Endodermal cell (in vitro differentiated cells): ENCODE results near the gene CERS1. TPM values are rescaled to one million over a fixed set of nuclear protein-coding genes. Genes with fewer than 3 reads are reported as not detected.

ENCODE experiments used
- DNase-seq: peaks from one replicate; pipeline ENCODE4 v3.0.0-alpha.2; 2017
- H3K27ac ChIP-seq: 2 replicates; pipeline ENCODE4 v1.5.1; 2013; ENCODE audit warnings: mild to moderate bottlenecking, low read depth, low read length, moderate library complexity
- H3K27me3 ChIP-seq: 2 replicates; pipeline ENCODE4 v1.6.1; 2013; ENCODE audit warnings: mild to moderate bottlenecking, low read length, moderate library complexity; ENCODE audit not compliant: insufficient read depth, control insufficient read depth, poor library complexity, severe bottlenecking
- H3K36me3 ChIP-seq: 2 replicates; pipeline ENCODE4 v1.7.0; 2013; ENCODE audit warnings: mild to moderate bottlenecking, low read length, moderate library complexity; ENCODE audit not compliant: control insufficient read depth, insufficient read depth
- H3K4me1 ChIP-seq: one replicate; pipeline ENCODE4 v1.7.0; 2013; ENCODE audit warnings: low read length; ENCODE audit not compliant: control insufficient read depth, insufficient read depth
- H3K4me3 ChIP-seq: 2 replicates; pipeline ENCODE4 v1.5.1; 2013; ENCODE audit warnings: mild to moderate bottlenecking, low read length, moderate library complexity
- H3K9ac ChIP-seq: 2 replicates; pipeline ENCODE4 v1.6.1; 2013; ENCODE audit warnings: mild to moderate bottlenecking, low read length, moderate library complexity; ENCODE audit not compliant: poor library complexity, severe bottlenecking; ENCODE audit errors: extremely low read depth
- H3K9me3 ChIP-seq: 2 replicates; pipeline ENCODE4 v1.6.1; 2013; ENCODE audit warnings: mild to moderate bottlenecking, low read length, moderate library complexity; ENCODE audit not compliant: control insufficient read depth
- H3K27ac Mint-ChIP-seq: 2 replicates; pipeline ENCODE4 v1.8.0; 2020; ENCODE audit warnings: mixed read lengths
- H3K27me3 Mint-ChIP-seq: 2 replicates; pipeline ENCODE4 v1.8.0; 2021; ENCODE audit warnings: mild to moderate bottlenecking, mixed read lengths; ENCODE audit not compliant: insufficient read depth
- H3K36me3 Mint-ChIP-seq: 2 replicates; pipeline ENCODE4 v1.8.0; 2020; ENCODE audit warnings: low read depth, mixed read lengths
- H3K4me1 Mint-ChIP-seq: 2 replicates; pipeline ENCODE4 v1.8.0; 2020; ENCODE audit warnings: mixed read lengths
- H3K4me3 Mint-ChIP-seq: 2 replicates; pipeline ENCODE4 v1.8.0; 2020; ENCODE audit warnings: mild to moderate bottlenecking, moderate library complexity, mixed read lengths
- H3K9me3 Mint-ChIP-seq: 2 replicates; pipeline ENCODE4 v1.8.0; 2020; ENCODE audit warnings: mild to moderate bottlenecking, mixed read lengths
- CTCF ChIP-seq: fragments of 200-600 bp; sonication (generic); conservative IDR thresholded peaks from 2 replicates; pipeline ENCODE4 v1.5.0; 2021; ENCODE audit warnings: antibody characterized with exemption, mild to moderate bottlenecking
- WGBS, 2 experiments: methylation state at CpG; one replicate each; pipeline versions ENCODE4 v1.1.5 to v1.1.7; 2013; ENCODE audit warnings: missing lambda C conversion rate in 2 of 2, mixed read lengths in 1 of 2; ENCODE audit not compliant: insufficient coverage in 1 of 2, insufficient read length in 1 of 2; 5-methylcytosine and 5-hydroxymethylcytosine counted together
- total RNA-seq, 2 donors: library from RNA; stranded (reverse); fragmentation: NEBNext Ultra II Directional in 1 of 2; extraction: Animal tissue kit (Norgen Biotek cat#: 25700) in 1 of 2; gene quantifications; 2 replicates in 1 of 2; 3 replicates in 1 of 2; pipeline ENCODE4 v1.2.1, GENCODE V29; 2021

The CERS1 gene
- total RNA-seq, 2 donors from 2014 or later, result 16.6 to 25.5 TPM

DNA sequence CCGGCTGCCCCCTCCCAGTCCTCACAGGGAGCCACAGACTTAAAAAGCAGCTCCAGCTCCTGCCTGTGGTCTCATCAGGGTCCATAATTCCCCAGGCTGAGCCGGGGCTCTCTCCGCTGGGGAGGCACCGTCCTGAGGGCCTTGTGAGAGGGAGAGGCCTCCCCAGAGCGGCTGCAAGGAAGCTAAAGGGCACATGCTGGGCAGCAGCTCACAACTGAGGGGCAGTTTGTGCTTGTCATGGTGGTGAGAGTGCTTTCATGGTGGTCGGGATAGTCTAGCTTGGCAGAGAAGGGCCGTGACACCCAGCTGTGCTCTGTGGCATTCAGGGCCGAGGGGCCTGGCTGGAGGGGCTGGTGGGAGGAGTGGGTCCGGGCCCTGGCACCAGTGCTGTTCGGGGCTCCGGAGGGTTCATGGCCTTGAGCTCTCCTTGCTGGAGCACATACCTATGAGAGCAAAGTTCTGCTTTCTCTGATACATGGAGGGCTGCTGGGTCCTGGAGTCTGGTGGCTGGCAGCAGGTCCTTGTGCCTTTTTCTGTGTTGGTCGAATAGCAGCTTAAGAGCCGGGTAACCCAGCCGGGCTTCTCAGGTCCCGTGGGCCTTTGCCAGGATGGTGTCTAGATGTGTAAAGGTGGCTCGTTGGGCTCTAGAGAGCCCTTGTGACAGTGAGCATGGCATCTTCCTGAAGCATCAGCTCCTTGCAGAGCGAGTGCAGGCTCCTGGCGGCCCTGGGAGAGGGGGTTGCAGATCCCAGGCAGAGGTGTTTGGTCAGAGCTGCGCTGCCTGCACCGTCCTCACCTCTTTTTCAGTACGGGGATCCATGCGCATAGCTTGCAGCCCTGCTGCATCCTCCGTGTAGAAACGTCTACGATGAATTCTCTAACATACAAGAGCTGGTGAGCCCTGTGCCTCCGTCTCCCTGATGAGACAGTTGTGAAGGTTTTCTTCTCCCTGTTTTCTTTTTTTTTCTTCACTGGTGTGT is 55.4 kb downstream of the CERS1 start:
- no peak overlapping the region for H3K9ac ChIP-seq
- no peak for DNase-seq
- peaks cover 30% of the 10 kb centered on the region for H3K36me3 Mint-ChIP-seq
- peaks cover 3% of the 10 kb centered on the region for H3K4me1 ChIP-seq
- peak overlapping the region; percentile 47 for H3K27ac ChIP-seq
- no peak overlapping the region for H3K4me3 Mint-ChIP-seq
- no peak overlapping the region for H3K4me3 ChIP-seq
- H3K9me3 ChIP-seq, result no peaks in the 10 kb centered on the region
- peaks cover 22% of the 10 kb centered on the region for H3K4me1 Mint-ChIP-seq
- TF ChIP-seq CTCF, result no peak
- H3K27ac Mint-ChIP-seq, result peak overlapping the region; percentile 53
- 89 to 96% methylated on average over 4 to 26 of the region's 26 CpGs for WGBS, 2 experiments
- H3K36me3 ChIP-seq, result peaks cover 29% of the 10 kb centered on the region
- H3K9me3 Mint-ChIP-seq, result no peaks in the 10 kb centered on the region
- H3K27me3 Mint-ChIP-seq, result no peaks in the 10 kb centered on the region
- H3K27me3 ChIP-seq, result no peaks in the 10 kb centered on the region

DNA sequence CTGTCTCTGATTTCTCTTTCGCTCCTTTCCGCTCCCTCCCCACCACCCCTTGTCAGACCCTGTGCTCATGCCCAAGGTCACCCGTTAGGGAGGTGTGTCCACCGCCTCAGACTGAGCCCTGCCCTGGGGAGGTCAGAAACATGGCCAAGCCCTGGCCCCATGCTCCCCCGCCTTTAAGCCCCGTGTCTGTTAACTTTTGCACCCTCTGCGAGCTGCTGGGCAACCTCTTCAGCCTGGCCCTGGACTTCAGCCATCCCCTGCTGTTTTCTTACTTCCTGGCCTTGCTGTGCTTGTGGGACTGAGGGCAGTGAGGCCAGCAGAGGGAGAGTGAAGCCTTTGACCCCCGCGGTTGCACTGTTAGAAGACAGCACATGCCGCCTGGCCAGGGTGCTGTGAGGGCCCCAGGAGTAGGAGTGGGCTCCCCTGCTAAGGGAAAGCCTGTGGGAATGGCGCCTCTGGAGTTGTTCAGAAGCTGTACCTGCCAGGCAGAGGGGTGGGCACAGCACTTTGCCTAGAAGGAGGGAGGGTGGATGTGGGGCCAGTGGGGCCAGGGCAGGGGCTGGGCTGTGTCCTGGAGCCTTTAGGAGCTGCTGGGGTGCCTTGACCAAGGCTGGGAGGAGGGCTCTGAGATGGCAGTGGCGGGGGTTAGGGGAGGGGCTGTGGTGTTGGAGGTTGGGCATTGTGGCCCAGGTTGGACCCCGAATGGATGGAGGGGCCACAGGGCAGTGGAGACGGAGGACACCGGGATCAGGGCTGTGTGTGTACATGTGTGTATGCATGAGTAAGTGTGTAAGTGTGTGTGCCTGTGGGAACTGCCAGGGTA is 56.3 kb downstream of the CERS1 start:
- WGBS, 2 experiments, result 85% methylated on average over 8 to 15 of the region's 15 CpGs
- Histone ChIP-seq H3K9ac (no peak overlapping the region), H3K27me3 (no peaks in the 10 kb centered on the region), H3K4me3 (no peak overlapping the region), H3K27ac (no peak overlapping the region), H3K4me1 (peaks cover 3% of the 10 kb centered on the region), H3K36me3 (peaks cover 38% of the 10 kb centered on the region), H3K9me3 (no peaks in the 10 kb centered on the region)
- Mint-ChIP-seq H3K27ac (peak overlapping the region; percentile 89), H3K27me3 (no peaks in the 10 kb centered on the region), H3K36me3 (peaks cover 39% of the 10 kb centered on the region), H3K4me3 (no peak overlapping the region), H3K9me3 (no peaks in the 10 kb centered on the region), H3K4me1 (peaks cover 26% of the 10 kb centered on the region)
- peak; percentile 59 for DNase-seq
- peak; percentile 41 for TF ChIP-seq CTCF

DNA sequence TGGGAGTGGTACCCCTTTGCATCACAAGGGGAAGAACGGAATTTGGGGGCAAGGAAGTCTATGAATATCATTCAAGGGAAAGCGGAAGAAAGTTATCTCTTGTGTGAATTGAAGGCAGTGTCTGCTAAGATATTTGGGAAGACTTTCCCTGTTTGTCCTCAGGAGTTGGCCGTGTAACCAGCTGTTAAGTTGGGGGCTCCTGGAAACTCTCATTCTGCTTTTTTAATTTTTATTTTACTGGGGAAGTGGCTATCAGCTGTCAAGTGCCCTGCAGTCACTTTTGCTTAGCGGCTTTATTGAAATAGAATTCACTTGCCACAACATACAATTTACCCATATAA is 61.3 kb downstream of the CERS1 start:
- Histone ChIP-seq H3K36me3 (peaks cover 41% of the 10 kb centered on the region), H3K27me3 (peaks cover 4% of the 10 kb centered on the region), H3K27ac (no peak overlapping the region), H3K9me3 (no peaks in the 10 kb centered on the region), H3K4me1 (peaks cover under 1% of the 10 kb centered on the region), H3K9ac (no peak overlapping the region), H3K4me3 (peak overlapping the region; percentile 85)
- TF ChIP-seq CTCF, result no peak
- 84 to 90% methylated on average over 3 to 4 of the region's 4 CpGs for WGBS, 2 experiments
- Mint-ChIP-seq H3K36me3 (peaks cover 47% of the 10 kb centered on the region), H3K9me3 (no peaks in the 10 kb centered on the region), H3K27ac (no peak overlapping the region), H3K4me1 (peaks cover 30% of the 10 kb centered on the region), H3K27me3 (peaks cover 1% of the 10 kb centered on the region), H3K4me3 (peak overlapping the region; percentile 89)
- no peak for DNase-seq
